HG02642 (cell line): ENCODE measurements around the gene CD81.
A peak's percentile ranks its signal among the peaks of the same experiment; 100 is the strongest.
"Not testable (repeated sequence)": the region's sequence is repeated elsewhere in the genome, so short reads cannot be mapped to it uniquely, and the experiment has no call there.

Experiments
- ATAC-seq: cut with Tn5 transposase; IDR thresholded peaks from one replicate; pipeline ENCODE4 v1.9.1; 2021; ENCODE audit warnings: mild to moderate bottlenecking; ENCODE audit not compliant: unreplicated experiment, poor library complexity

The CD81 gene

GRCh38 chr11:2376751-2377451 lies at the start of gene CD81:
CD81 (plus strand) TSS chr11:2377310; CDS start chr11:2377550, 240 bp downstream.
- ATAC-seq: peak; percentile 55

- ATAC-seq: no peak
Measured at GRCh38 chr11:2328021-2328420, 49.1 kb upstream of the CD81 start.

- no peak for ATAC-seq
Measured at GRCh38 chr11:2328656-2329354, 48.3 kb upstream of the CD81 start.

- ATAC-seq: no peak
Measured at GRCh38 chr11:2329551-2329950, 47.6 kb upstream of the CD81 start.

GRCh38 chr11:2330696-2331095 lies 46.4 kb upstream of the CD81 start:
- ATAC-seq: no peak

GRCh38 chr11:2331404-2331803 lies 45.7 kb upstream of the CD81 start:
- no peak for ATAC-seq

GRCh38 chr11:2332569-2332968 lies 44.5 kb upstream of the CD81 start:
- not testable (repeated sequence) for ATAC-seq

GRCh38 chr11:2333486-2334205 lies 43.5 kb upstream of the CD81 start:
- not testable (repeated sequence) for ATAC-seq

GRCh38 chr11:2335286-2335685 lies 41.8 kb upstream of the CD81 start:
- ATAC-seq: not testable (repeated sequence)

- not testable (repeated sequence) for ATAC-seq
Measured at GRCh38 chr11:2338760-2339159, 38.4 kb upstream of the CD81 start.

- ATAC-seq: no peak
Measured at GRCh38 chr11:2342557-2342956, 34.6 kb upstream of the CD81 start.

- no peak for ATAC-seq
Measured at GRCh38 chr11:2342981-2343380, 34.1 kb upstream of the CD81 start.

- ATAC-seq: no peak
Measured at GRCh38 chr11:2343502-2343901, 33.6 kb upstream of the CD81 start.

GRCh38 chr11:2345050-2345449 lies 32.1 kb upstream of the CD81 start:
- no peak for ATAC-seq

- no peak for ATAC-seq
Measured at GRCh38 chr11:2346014-2346413, 31.1 kb upstream of the CD81 start.

- ATAC-seq: no peak
Measured at GRCh38 chr11:2346586-2347307, 30.4 kb upstream of the CD81 start.

GRCh38 chr11:2347308-2347830 lies 29.7 kb upstream of the CD81 start:
- no peak for ATAC-seq

- no peak for ATAC-seq
Measured at GRCh38 chr11:2348986-2349385, 28.1 kb upstream of the CD81 start.

GRCh38 chr11:2351701-2352100 lies 25.4 kb upstream of the CD81 start:
- no peak for ATAC-seq

GRCh38 chr11:2352420-2352819 lies 24.7 kb upstream of the CD81 start:
- no peak for ATAC-seq
